CD4-positive, alpha-beta T cell (primary cell): ENCODE results near the gene RASD1. TPM values are rescaled to one million over a fixed set of nuclear protein-coding genes. Genes with fewer than 3 reads are reported as not detected.

Experiments used
- ATAC-seq: fragments of 200-7000 bp; cut with Tn5 transposase; one replicate; pipeline ENCODE4 v1.10.0; 2022; ENCODE audit warnings: mild to moderate bottlenecking; ENCODE audit not compliant: poor library complexity
- CTCF ChIA-PET: fragments of 350-600 bp; sonication (Branson Sonifier 250); formaldehyde crosslinking; loops from one replicate; lab custom pipeline; 2021; ENCODE audit warnings: antibody characterized with exemption, inconsistent platforms; lab: Charles Lee
- POLR2A ChIA-PET: fragments of 350-600 bp; sonication (Branson Sonifier 250); formaldehyde crosslinking; loops from one replicate; lab custom pipeline; 2021; ENCODE audit warnings: antibody characterized with exemption, inconsistent platforms; lab: Charles Lee
- DNase-seq, 14 experiments: peaks; one replicate each; pipeline ENCODE4 v3.0.0-alpha.2; 2013 to 2020; ENCODE audit warnings: mixed read lengths in 2 of 14
- H3K27ac ChIP-seq, 2 donors: one replicate each; pipeline versions ENCODE4 v1.5.1 to v1.7.0; 2013; ENCODE audit warnings: low read length in 2 of 2, low read depth in 1 of 2, mild to moderate bottlenecking in 1 of 2
- H3K27me3 ChIP-seq, 2 experiments: 1 replicate in 1 of 2; 2 replicates in 1 of 2; pipeline versions ENCODE4 v1.6.1 to v1.7.0; 2013; ENCODE audit warnings: low read length in 2 of 2, control low read depth in 1 of 2, mild to moderate bottlenecking in 1 of 2, moderate library complexity in 1 of 2; ENCODE audit not compliant: insufficient read depth in 2 of 2, control insufficient read depth in 1 of 2
- H3K36me3 ChIP-seq: one replicate; pipeline ENCODE4 v1.6.1; 2013; ENCODE audit warnings: low read length, control low read depth; ENCODE audit not compliant: insufficient read depth
- H3K4me1 ChIP-seq: one replicate; pipeline ENCODE4 v1.6.1; 2013; ENCODE audit warnings: low read length, control low read depth; ENCODE audit not compliant: insufficient read depth
- H3K4me3 ChIP-seq: one replicate; pipeline ENCODE4 v1.5.1; 2013; ENCODE audit warnings: mild to moderate bottlenecking, low read length, moderate library complexity
- H3K9me3 ChIP-seq, 2 experiments: 1 replicate in 1 of 2; 2 replicates in 1 of 2; pipeline versions ENCODE4 v1.6.1 to v1.7.0; 2013; ENCODE audit warnings: low read length in 2 of 2, mild to moderate bottlenecking in 2 of 2, control low read depth in 1 of 2, moderate library complexity in 1 of 2; ENCODE audit not compliant: control insufficient read depth in 1 of 2, insufficient read depth in 1 of 2
- H3K27ac Mint-ChIP-seq: one replicate; pipeline ENCODE4 v1.8.0; 2020; ENCODE audit warnings: mixed read lengths
- H3K27me3 Mint-ChIP-seq: one replicate; pipeline ENCODE4 v1.8.0; 2021; ENCODE audit warnings: mixed read lengths
- H3K36me3 Mint-ChIP-seq: one replicate; pipeline ENCODE4 v1.8.0; 2021; ENCODE audit warnings: low read depth, mixed read lengths
- H3K4me1 Mint-ChIP-seq: one replicate; pipeline ENCODE4 v1.8.0; 2021; ENCODE audit warnings: low read depth, mixed read lengths
- H3K4me3 Mint-ChIP-seq: one replicate; pipeline ENCODE4 v1.8.0; 2020; ENCODE audit warnings: mild to moderate bottlenecking, mixed read lengths
- H3K9me3 Mint-ChIP-seq: one replicate; pipeline ENCODE4 v1.8.0; 2020; ENCODE audit warnings: mixed read lengths
- CTCF ChIP-seq: fragments of 200-600 bp; IDR thresholded peaks from one replicate; pipeline ENCODE4 v1.8.0; 2022; ENCODE audit warnings: antibody characterized with exemption, mild to moderate bottlenecking
- intact Hi-C, 2 experiments: fragments of 100-400 bp; cut with DNase I in 1 of 2; cut with micrococcal nuclease in 1 of 2; formaldehyde crosslinking; loops; one replicate each; pipeline versions ENCODE4 v1.15.1 to v1.9.0; 2023 to 2025; cut with DNase I, micrococcal nuclease
- total RNA-seq, 174 experiments: library from RNA in 2 of 174; stranded (reverse) in 2 of 174; gene quantifications; one replicate each; pipeline ENCODE4 v1.2.3 and lab custom pipeline; 2021 to 2026

Gene RASD1
- total RNA-seq, 2 experiments from 2014 or later = 1.8 to 2.0 TPM

- Mint-ChIP-seq H3K9me3 (no peaks in the 10 kb centered on the region), H3K36me3 (no peaks in the 10 kb centered on the region), H3K4me1 (no peaks in the 10 kb centered on the region), H3K27me3 (no peaks in the 10 kb centered on the region), H3K4me3 (no peak overlapping the region), H3K27ac (no peak overlapping the region)
- intact Hi-C loops = no loop called here
- ChIA-PET POLR2A (no interaction called here), CTCF (interaction anchor here (2.1 kb wide), 1 partner anchor 15 kb away, joined by 4 read pairs; no protein-coding TSS in a partner anchor)
- H3K9me3 ChIP-seq = no peaks in the 10 kb centered on the region
- no peaks in the 10 kb centered on the region for H3K27me3 ChIP-seq
- H3K36me3 ChIP-seq = no peaks in the 10 kb centered on the region
- H3K4me1 ChIP-seq = peaks cover 5% of the 10 kb centered on the region
- TF ChIP-seq CTCF = no peak
- no peak overlapping the region for H3K27ac ChIP-seq
- DNase-seq = no peak
- ATAC-seq = no peak
- H3K4me3 ChIP-seq = no peak overlapping the region
These were observed 16.0 kb upstream of the RASD1 start for GRCh38 chr17:17511881-17512858.

- no peaks in the 10 kb centered on the region for H3K9me3 ChIP-seq
- intact Hi-C loops = no loop called here
- Mint-ChIP-seq H3K9me3 (no peaks in the 10 kb centered on the region), H3K4me1 (no peaks in the 10 kb centered on the region), H3K4me3 (no peak overlapping the region), H3K27me3 (no peaks in the 10 kb centered on the region), H3K27ac (no peak overlapping the region), H3K36me3 (no peaks in the 10 kb centered on the region)
- no peak overlapping the region for H3K4me3 ChIP-seq
- H3K27ac ChIP-seq = no peak overlapping the region
- peaks cover 5% of the 10 kb centered on the region for H3K4me1 ChIP-seq
- ChIA-PET POLR2A (no interaction called here), CTCF (interaction anchor here (2.1 kb wide), 1 partner anchor 14 kb away, joined by 4 read pairs; no protein-coding TSS in a partner anchor)
- no peak for DNase-seq
- ATAC-seq = no peak
- no peak for TF ChIP-seq CTCF
- no peaks in the 10 kb centered on the region for H3K27me3 ChIP-seq
- H3K36me3 ChIP-seq = no peaks in the 10 kb centered on the region
These were observed 15.1 kb upstream of the RASD1 start for GRCh38 chr17:17511293-17511741.

GRCh38 chr17:17510456-17511292, 14.5 kb upstream of the RASD1 start:
- DNase-seq (no peak), ATAC-seq (no peak)
- ChIA-PET CTCF (interaction anchor here (2.1 kb wide), 1 partner anchor 13 kb away, joined by 4 read pairs; no protein-coding TSS in a partner anchor), POLR2A (no interaction called here)
- Histone ChIP-seq H3K36me3 (no peaks in the 10 kb centered on the region), H3K27me3 (no peaks in the 10 kb centered on the region), H3K27ac (no peak overlapping the region), H3K4me3 (no peak overlapping the region), H3K4me1 (peaks cover 5% of the 10 kb centered on the region), H3K9me3 (no peaks in the 10 kb centered on the region)
- H3K9me3 Mint-ChIP-seq = no peaks in the 10 kb centered on the region
- no peaks in the 10 kb centered on the region for H3K4me1 Mint-ChIP-seq
- H3K27ac Mint-ChIP-seq = no peak overlapping the region
- intact Hi-C loops = no loop called here
- no peak overlapping the region for H3K4me3 Mint-ChIP-seq
- TF ChIP-seq CTCF = no peak
- no peaks in the 10 kb centered on the region for H3K36me3 Mint-ChIP-seq
- H3K27me3 Mint-ChIP-seq = no peaks in the 10 kb centered on the region
